ENCODE results near the gene OR8K5.
"Not testable (repeated sequence)": the region's sequence is repeated elsewhere in the genome, so short reads cannot be mapped to it uniquely, and the experiment has no call there.

OR8K5 gene

GRCh38 chr11:56160217-56160616 is at the start of gene OR8K5:
OR8K5 (minus strand) TSS chr11:56160317; CDS start chr11:56160317, 0 bp downstream.
- DNase-seq = no peak

- DNase-seq = no peak
These were observed 47.7 kb upstream of the OR8K5 start for GRCh38 chr11:56207790-56208189.

GRCh38 chr11:56197367-56197766 is 37.2 kb upstream of the OR8K5 start:
- DNase-seq = no peak

GRCh38 chr11:56196705-56197104 is 36.6 kb upstream of the OR8K5 start:
- DNase-seq = no peak

- DNase-seq = no peak
These were observed 28.5 kb upstream of the OR8K5 start for GRCh38 chr11:56188602-56189001.

GRCh38 chr11:56183459-56183858 is 23.3 kb upstream of the OR8K5 start:
- DNase-seq = no peak

- no peak for DNase-seq
These were observed 16.2 kb upstream of the OR8K5 start, which contains the start of gene OR5J2 for GRCh38 chr11:56176318-56176717. OR5J2 (plus strand) TSS chr11:56176618; CDS start chr11:56176618, 0 bp downstream.

GRCh38 chr11:56172256-56172830 is 12.2 kb upstream of the OR8K5 start:
- no peak for DNase-seq

GRCh38 chr11:56163804-56164203 is 3.7 kb upstream of the OR8K5 start:
- DNase-seq = no peak

- no peak for DNase-seq
These were observed 7.8 kb downstream of the OR8K5 start for GRCh38 chr11:56152333-56152732.

- no peak for DNase-seq
These were observed 8.7 kb downstream of the OR8K5 start for GRCh38 chr11:56151376-56151775.

- DNase-seq = not testable (repeated sequence)
These were observed 16.4 kb downstream of the OR8K5 start for GRCh38 chr11:56143681-56144080.

GRCh38 chr11:56140151-56140661 is 19.9 kb downstream of the OR8K5 start, which contains the start of gene OR8J3:
OR8J3 (minus strand) TSS chr11:56140201; CDS start chr11:56137718, 2,483 bp downstream.
- DNase-seq = no peak

- DNase-seq = no peak
These were observed 38.0 kb downstream of the OR8K5 start, which contains the start of gene OR8H3 for GRCh38 chr11:56122073-56122472. OR8H3 (plus strand) TSS chr11:56122373; CDS start chr11:56122373, 0 bp downstream.

All from kidney glomerular epithelial cell (primary cell).